ENCODE data around the gene GRID1.

GRCh38 chr10:86291616-86292340 is 74.8 kb downstream of the GRID1 start:
- TF ChIP-seq POLR2A (IDR thresholded peaks at IDR 0.05) = no peak
- no peak for TF ChIP-seq CTCF (IDR thresholded peaks at IDR 0.05)

All from thyroid gland (tissue), 4 donors.